ENCODE data around the gene SRCIN1. TPM values are rescaled to one million over a fixed set of nuclear protein-coding genes. Genes with fewer than 3 reads are reported as not detected.
"Not testable (repeated sequence)": the region's sequence is repeated elsewhere in the genome, so short reads cannot be mapped to it uniquely, and the experiment has no call there.

The SRCIN1 gene
- polyA plus RNA-seq, 1 donor, result 3.7 TPM

- no peak for DNase-seq
Observed at GRCh38 chr17:38509772-38510420, 95.9 kb downstream of the SRCIN1 start.

- DNase-seq, result peak; percentile 85
Observed at GRCh38 chr17:38508954-38509771, 96.6 kb downstream of the SRCIN1 start.

GRCh38 chr17:38508570-38508950 lies 97.2 kb downstream of the SRCIN1 start:
- DNase-seq, result no peak

- no peak for DNase-seq
Observed at GRCh38 chr17:38507921-38508569, 97.7 kb downstream of the SRCIN1 start.

- no peak for DNase-seq
Observed at GRCh38 chr17:38507436-38507835, 98.3 kb downstream of the SRCIN1 start.

GRCh38 chr17:38504216-38504615 lies 101.5 kb downstream of the SRCIN1 start:
- DNase-seq, result no peak

GRCh38 chr17:38503286-38503913 lies 102.4 kb downstream of the SRCIN1 start:
- not testable (repeated sequence) for DNase-seq

- not testable (repeated sequence) for DNase-seq
Observed at GRCh38 chr17:38501718-38502117, 104.0 kb downstream of the SRCIN1 start.

- not testable (repeated sequence) for DNase-seq
Observed at GRCh38 chr17:38499230-38499629, 106.5 kb downstream of the SRCIN1 start.

GRCh38 chr17:38498353-38498752 lies 107.4 kb downstream of the SRCIN1 start:
- no peak for DNase-seq

- not testable (repeated sequence) for DNase-seq
Observed at GRCh38 chr17:38497656-38498055, 108.1 kb downstream of the SRCIN1 start.

GRCh38 chr17:38494152-38494551 lies 111.6 kb downstream of the SRCIN1 start:
- not testable (repeated sequence) for DNase-seq

GRCh38 chr17:38492067-38493040 lies 113.4 kb downstream of the SRCIN1 start:
- DNase-seq, result peak; percentile 79

- DNase-seq, result not testable (repeated sequence)
Observed at GRCh38 chr17:38491346-38492066, 114.2 kb downstream of the SRCIN1 start.

- DNase-seq, result not testable (repeated sequence)
Observed at GRCh38 chr17:38489774-38490173, 116.0 kb downstream of the SRCIN1 start.

GRCh38 chr17:38485681-38486298 lies 120.0 kb downstream of the SRCIN1 start:
- DNase-seq, result not testable (repeated sequence)

- DNase-seq, result no peak
Observed at GRCh38 chr17:38485146-38485468, 120.6 kb downstream of the SRCIN1 start.

- DNase-seq, result peak; percentile 48
Observed at GRCh38 chr17:38484242-38485145, 121.3 kb downstream of the SRCIN1 start.

- not testable (repeated sequence) for DNase-seq
Observed at GRCh38 chr17:38482700-38483043, 123.1 kb downstream of the SRCIN1 start.
